Fibroblast of upper back skin (primary cell): ENCODE measurements around the gene DDIAS.
A peak's percentile ranks its signal among the peaks of the same experiment; 100 is the strongest.
"Not testable (repeated sequence)": the region's sequence is repeated elsewhere in the genome, so short reads cannot be mapped to it uniquely, and the experiment has no call there.

ENCODE experiments used
- DNase-seq: peaks from one replicate; pipeline ENCODE4 v3.0.0-alpha.2; 2013

Gene DDIAS

GRCh38 chr11:82901165-82901921 is at the start of gene DDIAS:
TSS of gene DDIAS (plus strand) at chr11:82901736. CDS start at chr11:82914739, 13,003 bp downstream.
- DNase-seq = peak; percentile 96

- DNase-seq = peak; percentile 20
Measured at GRCh38 chr11:82854242-82854641, 47.3 kb upstream of the DDIAS start.

- not testable (repeated sequence) for DNase-seq
Measured at GRCh38 chr11:82854916-82855315, 46.6 kb upstream of the DDIAS start.

- no peak for DNase-seq
Measured at GRCh38 chr11:82855616-82856015, 45.9 kb upstream of the DDIAS start.

- no peak for DNase-seq
Measured at GRCh38 chr11:82857145-82857544, 44.4 kb upstream of the DDIAS start.

- DNase-seq = peak; percentile 4
Measured at GRCh38 chr11:82858133-82858532, 43.4 kb upstream of the DDIAS start.

- DNase-seq = peak; percentile 78
Measured at GRCh38 chr11:82858556-82859091, 42.9 kb upstream of the DDIAS start.

GRCh38 chr11:82859750-82860149 is 41.8 kb upstream of the DDIAS start:
- no peak for DNase-seq

- DNase-seq = no peak
Measured at GRCh38 chr11:82862379-82862778, 39.2 kb upstream of the DDIAS start.

- DNase-seq = no peak
Measured at GRCh38 chr11:82863209-82863608, 38.3 kb upstream of the DDIAS start.

GRCh38 chr11:82864268-82864667 is 37.3 kb upstream of the DDIAS start:
- peak; percentile 35 for DNase-seq

GRCh38 chr11:82865841-82866240 is 35.7 kb upstream of the DDIAS start:
- no peak for DNase-seq

GRCh38 chr11:82867495-82868082 is 33.9 kb upstream of the DDIAS start:
- DNase-seq = peak; percentile 76

GRCh38 chr11:82869657-82870056 is 31.9 kb upstream of the DDIAS start:
- DNase-seq = no peak

GRCh38 chr11:82871646-82872045 is 29.9 kb upstream of the DDIAS start:
- DNase-seq = peak; percentile 49

- DNase-seq = no peak
Measured at GRCh38 chr11:82872377-82873150, 29.0 kb upstream of the DDIAS start.

GRCh38 chr11:82873919-82874333 is 27.6 kb upstream of the DDIAS start:
- DNase-seq = no peak

- no peak for DNase-seq
Measured at GRCh38 chr11:82874646-82875523, 26.7 kb upstream of the DDIAS start.

GRCh38 chr11:82883853-82884252 is 17.7 kb upstream of the DDIAS start:
- no peak for DNase-seq

- no peak for DNase-seq
Measured at GRCh38 chr11:82889133-82890001, 12.2 kb upstream of the DDIAS start.

GRCh38 chr11:82890002-82890341 is 11.6 kb upstream of the DDIAS start:
- no peak for DNase-seq

GRCh38 chr11:82890936-82891335 is 10.6 kb upstream of the DDIAS start:
- no peak for DNase-seq
